Stimulated activated CD4-positive, alpha-beta T cell treated with anti-CD3 and anti-CD28 coated beads, Interleukin-12 subunit alpha, Interleukin-12 subunit beta, amount 100 ng/mL, for 4 hours (primary cell): ENCODE data around the gene SAFB.

Experiments
- DNase-seq: peaks from one replicate; pipeline ENCODE4 v3.0.0-alpha.2; 2020

SAFB gene

GRCh38 chr19:5628919-5629481 lies 6.1 kb downstream of the SAFB start:
- DNase-seq, result no peak

DNA sequence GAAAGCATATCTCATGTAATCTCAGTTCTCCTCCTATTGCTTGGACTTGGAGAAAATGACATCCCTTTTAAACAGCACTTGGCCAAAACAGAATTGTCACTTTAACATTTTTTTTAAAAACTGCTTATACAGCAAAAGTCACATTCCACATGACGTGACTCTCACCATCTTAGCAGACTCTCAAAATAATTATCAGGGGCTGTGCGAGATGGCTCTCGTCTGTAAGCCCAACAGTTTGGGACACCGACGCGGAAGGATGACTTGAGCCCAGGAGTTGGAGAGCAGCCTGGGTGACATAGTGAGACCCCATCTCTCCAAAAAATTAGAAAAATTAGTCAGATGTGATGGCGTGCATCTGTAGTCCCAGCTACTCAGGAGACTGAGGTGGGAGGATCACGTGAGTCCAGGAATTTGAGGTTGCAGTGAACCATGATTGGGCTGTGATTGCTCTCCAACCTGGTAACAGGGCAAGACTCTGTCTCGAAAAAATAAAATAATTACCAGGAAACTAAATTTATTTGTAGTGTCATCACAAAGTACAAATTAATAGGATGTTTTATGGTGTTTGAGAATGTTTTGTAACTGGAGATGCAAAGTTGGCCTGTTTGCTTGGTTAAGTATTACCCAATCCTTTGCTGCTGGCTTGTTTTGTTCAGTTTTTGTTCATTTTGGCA lies 8.8 kb downstream of the SAFB start:
- DNase-seq, result no peak

DNA sequence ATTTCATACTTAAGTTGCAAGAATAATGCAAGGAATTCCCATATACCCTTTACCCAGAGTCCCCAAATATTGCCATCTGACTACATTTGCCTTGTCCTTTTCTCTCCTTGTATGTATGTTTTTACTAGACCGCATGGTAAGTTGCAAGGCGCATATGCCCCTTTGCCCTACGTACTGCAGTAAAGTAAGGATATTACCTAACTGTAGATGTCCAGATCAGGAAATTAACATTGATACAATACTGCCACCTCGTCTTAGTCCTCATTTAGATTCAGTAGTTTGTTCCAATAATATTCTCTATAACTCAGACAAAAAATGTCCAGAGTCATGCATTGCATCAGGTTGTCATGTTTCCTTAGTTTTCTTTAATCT lies 9.3 kb downstream of the SAFB start:
- no peak for DNase-seq

DNA sequence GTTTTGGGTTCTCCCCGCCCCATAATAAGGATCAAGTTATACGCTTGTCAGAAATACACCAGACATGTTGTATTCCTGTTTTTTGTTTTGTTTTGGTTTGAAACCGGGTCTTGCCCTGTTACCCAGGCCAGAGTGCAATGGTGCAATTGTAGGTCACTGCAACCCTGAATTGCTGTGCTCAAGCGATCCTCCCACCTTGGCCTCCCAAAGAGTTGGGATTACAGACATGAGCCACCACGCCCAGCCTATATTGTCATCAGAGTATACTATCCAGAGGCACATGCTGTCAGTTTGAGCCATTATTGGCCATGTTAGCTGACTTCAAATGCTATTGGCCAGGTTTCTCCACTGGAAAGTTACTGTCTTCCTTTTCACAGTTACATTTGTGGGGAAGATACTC lies 9.8 kb downstream of the SAFB start:
- DNase-seq, result no peak

- DNase-seq, result no peak
Measured at GRCh38 chr19:5635427-5635826, 12.5 kb downstream of the SAFB start.

DNA sequence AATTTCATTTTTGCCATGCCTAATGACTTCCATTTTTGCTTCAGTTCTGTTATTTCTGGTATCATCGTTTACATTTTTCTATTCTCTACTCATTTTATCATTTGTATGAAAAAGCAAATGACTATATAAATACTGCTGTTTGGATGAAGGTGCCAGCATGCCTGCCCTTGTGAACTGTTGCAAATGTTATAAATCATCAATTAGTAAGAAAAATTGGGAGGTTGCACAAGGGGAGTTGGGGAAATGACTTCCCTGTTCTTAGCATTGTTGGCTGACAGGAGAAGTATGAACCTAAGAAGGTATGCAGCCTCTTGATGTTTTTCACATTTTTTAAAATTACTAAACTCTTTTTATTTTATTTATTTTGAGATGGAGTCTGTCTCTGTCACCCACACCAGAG lies 15.1 kb downstream of the SAFB start:
- DNase-seq, result no peak

DNA sequence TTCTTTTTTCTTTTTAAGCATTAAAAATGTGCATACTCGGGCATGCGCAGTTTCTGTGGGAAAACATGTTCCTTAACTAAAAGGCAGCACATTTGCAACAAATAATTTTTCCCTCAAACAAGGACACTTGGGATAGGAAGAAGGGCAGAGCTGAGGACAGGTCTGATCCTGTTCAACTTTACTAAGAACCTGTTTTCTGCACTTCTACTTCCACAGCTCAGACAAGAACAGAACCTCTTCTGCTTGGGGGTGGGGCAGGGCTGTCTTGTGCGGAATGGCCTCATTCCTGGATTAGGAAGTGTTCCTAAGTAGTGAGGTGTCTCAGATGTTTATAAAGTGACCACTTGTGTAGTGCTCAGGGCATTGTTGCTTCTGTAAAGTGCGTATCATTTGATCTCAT lies 18.3 kb downstream of the SAFB start:
- no peak for DNase-seq

DNA sequence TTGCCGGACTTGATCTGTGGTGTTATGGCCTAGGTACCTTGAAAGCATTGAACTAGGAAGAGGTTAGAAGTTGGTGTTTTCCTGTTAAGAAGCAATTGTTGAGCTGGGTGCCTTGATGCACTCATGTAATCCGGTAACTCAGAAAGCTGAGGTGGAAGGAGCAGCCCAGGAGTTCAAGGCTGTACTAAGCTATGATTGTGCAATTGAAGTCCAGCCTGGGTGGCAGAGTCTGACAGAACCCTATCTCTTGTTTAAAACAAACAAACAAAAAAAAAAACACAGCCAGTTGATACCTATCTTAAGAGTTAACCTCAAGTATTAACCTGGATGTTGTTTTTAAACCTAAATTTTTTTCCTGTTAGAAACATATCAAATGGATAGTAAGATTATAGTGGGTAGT lies 19.3 kb downstream of the SAFB start:
- DNase-seq, result no peak

- DNase-seq, result no peak
Measured at GRCh38 chr19:5643060-5643459, 20.2 kb downstream of the SAFB start.

- DNase-seq, result no peak
Measured at GRCh38 chr19:5644037-5644436, 21.2 kb downstream of the SAFB start.

- DNase-seq, result no peak
Measured at GRCh38 chr19:5645409-5645808, 22.5 kb downstream of the SAFB start.

DNA sequence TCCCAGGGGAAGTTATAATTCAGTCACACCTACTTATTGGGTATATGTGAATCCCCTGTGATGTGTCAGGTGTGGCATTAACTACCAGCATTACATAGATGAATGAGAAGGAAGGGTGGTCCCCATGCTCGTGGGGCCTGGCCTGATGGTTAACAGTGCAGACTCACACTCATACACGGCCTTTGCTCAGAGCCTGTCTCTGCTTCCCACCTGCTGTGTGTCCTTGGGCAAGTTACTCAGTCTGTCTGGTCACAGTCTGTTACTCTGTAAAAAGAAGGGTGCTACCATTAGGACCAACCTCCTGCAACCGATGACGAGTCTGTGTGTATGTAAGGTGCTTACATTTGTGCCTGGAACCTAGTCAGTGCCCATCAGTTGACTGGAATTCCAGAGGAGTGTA lies 23.8 kb downstream of the SAFB start:
- no peak for DNase-seq

GRCh38 chr19:5648464-5648863 lies 25.6 kb downstream of the SAFB start:
- no peak for DNase-seq

GRCh38 chr19:5651361-5651760 lies 28.5 kb downstream of the SAFB start:
- no peak for DNase-seq

DNA sequence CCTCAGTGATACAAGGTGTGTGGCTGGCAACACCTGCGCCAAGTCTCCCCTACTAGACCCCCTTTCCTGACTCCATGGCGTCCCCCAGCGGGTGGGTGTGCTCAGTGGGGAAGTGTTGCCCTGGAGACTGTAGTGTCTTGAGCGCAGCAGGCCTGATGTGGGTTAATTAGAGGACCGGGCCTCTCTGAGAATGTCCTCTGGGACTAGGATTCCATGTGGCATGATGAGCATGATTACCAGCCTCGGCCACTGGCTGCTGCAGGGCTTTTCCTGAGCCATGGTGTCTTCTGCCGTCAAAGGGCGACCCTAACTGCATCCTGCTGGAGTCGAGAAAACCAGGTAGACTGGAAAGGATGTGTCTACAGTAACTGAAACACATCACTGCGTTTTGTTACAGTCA lies 29.4 kb downstream of the SAFB start:
- DNase-seq, result no peak

DNA sequence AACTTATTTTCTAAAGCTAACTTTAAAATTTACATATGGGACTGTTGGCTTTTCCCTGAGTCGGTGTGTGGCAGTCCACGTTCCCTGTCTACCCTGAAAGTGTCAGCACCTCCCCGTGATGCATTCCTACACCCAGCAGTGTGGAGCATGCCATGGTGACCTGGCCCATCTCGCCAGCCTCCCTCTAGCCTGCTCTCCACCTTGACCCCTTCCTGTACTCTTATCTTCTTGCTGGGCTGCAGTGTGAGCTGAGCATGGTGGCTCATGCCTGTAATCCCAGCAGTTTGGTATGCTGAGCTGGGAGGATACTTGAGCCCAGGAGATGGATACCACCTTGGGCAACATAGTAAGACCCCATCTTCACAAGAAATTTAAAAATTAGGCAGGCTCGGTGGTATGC lies 32.0 kb downstream of the SAFB start:
- no peak for DNase-seq

- DNase-seq, result no peak
Measured at GRCh38 chr19:5655412-5655811, 32.5 kb downstream of the SAFB start.

GRCh38 chr19:5661483-5661882 lies 38.6 kb downstream of the SAFB start:
- DNase-seq, result no peak

DNA sequence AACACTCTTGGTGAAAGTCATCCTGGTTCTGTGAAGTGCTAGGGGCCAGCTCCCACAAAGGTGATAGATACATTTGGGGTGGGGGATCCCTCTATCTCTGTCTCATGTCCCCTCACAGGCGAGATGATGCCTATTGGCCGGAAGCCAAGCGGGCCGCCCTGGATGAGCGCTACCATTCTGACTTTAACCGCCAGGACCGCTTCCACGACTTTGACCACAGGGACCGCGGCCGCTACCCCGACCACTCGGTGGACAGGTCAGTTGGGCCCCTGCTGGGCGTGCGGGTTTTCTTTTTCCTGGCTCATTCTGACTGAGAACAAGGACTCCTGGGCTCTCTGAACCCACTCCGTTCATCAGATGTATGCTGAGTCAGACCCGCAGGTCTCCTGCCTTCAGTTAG lies 41.0 kb downstream of the SAFB start:
- no peak for DNase-seq

- DNase-seq, result no peak
Measured at GRCh38 chr19:5664515-5664914, 41.6 kb downstream of the SAFB start.

DNA sequence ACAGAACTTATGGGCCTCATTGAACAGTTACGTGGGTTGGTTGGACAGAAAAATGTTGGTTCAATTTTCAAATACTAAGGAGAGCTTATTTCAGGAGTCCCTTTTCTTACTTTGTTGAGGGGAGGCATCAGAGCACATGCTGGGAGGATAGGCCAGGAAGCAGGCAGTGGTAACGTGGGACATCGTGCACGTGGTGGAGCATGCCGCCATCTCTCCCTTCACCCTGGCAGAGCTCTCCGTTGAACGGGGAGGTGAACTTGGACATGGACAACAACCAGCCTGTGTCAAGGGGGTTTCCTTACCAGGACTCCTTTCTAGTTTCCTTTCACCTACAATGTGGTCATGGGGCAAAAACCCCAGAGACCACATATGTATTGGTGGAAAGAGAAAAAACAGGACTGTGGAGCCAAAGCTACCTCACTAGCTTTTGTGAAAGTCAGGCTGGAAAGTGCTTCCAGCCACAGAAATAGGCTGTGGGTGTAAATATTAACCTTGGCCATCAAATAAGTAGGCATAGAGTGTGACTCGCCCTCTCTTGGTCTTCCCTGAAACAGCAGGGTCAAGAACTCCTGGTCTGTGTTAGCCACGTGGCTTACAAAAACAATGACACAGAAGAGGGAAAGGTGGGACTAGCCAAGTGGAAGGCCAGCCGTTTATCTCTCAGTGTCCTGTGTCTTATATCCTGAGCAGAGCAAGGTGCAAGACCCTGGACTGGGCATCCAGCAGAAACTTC lies 43.1 kb downstream of the SAFB start:
- DNase-seq, result no peak

DNA sequence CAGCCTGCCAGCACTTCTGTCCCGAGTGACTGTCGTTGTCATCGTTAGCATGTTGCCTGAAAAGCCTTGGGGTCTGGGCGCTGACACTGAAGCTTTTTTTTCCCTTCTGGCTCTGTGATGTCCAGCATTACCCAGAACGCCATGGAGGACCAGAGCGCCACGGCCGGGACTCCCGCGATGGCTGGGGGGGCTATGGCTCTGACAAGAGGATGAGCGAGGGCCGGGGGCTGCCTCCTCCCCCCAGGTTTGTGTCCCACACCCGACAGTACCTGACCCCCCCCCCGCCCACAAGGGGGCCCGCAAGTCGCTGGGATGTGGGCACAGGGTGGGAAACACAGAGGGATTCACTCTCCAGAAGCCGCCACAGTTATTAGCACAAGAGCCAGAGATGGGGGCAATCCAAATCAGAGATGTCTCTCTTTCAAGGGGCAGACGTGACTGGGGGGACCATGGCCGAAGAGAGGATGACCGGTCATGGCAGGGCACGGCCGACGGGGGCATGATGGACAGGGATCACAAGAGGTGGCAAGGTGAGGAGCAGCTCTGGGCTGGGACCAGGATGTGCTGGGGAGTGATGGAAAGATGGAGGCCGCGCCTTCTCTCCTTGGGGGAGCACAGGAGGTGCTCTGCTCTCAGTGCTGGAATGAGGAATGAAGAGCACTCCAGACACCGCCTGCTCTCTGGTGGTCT lies 44.2 kb downstream of the SAFB start:
- no peak for DNase-seq

DNA sequence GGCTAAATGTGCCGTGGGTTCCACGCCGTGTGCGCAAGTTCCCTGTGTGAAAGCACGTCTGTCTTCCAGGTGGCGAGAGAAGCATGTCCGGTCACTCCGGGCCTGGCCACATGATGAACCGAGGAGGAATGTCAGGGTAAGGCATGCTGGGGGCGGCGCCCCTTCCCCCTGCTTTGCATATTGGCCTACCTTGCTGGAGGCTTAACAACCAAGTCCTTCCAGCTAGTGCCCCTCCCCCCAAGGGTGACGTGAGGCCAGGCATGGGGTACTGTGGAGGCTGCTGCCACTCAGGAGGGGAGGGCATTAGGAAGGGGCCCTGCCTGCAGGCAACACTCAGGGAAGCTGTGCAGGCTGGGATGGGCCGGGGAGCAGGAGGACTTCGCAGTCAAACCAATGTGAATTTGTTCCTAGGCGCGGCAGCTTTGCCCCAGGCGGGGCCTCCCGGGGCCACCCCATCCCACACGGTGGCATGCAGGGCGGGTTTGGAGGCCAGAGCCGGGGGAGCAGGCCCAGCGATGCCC lies 44.9 kb downstream of the SAFB start:
- DNase-seq, result no peak

DNA sequence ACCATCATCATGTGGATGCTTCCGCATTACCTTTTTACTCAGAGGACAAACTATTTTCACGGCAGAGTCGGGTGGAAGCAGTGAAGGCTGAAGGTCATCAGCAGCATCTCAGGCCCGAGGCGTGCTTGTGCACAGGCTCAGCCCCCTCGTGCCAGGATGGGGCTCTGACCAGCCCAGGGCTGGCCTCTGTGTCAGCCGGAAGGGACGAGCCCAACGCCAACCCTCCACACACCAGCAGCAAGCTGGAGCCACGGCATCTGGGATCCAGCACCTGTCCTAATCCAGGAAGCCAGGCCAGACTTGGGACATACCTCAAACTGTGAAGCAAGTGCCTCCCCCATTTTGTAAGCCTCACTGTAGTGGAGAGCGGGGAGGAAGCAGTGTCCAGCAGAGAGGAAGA lies 46.3 kb downstream of the SAFB start:
- DNase-seq, result no peak
